ENCODE data around the gene PTPRG.

- TF ChIP-seq CTCF (IDR thresholded peaks at IDR 0.05; ENCODE audit: poor library complexity) = no peak
- no peak for TF ChIP-seq EZH2phosphoT487 (IDR thresholded peaks at IDR 0.05; ENCODE audit: low read depth, severe bottlenecking, unreplicated experiment)
These were observed 466.4 kb downstream of the PTPRG start for GRCh38 chr3:62027796-62028195.
